Measurements from ENCODE around the gene PTPRT.
"Not testable (repeated sequence)": the region's sequence is repeated elsewhere in the genome, so short reads cannot be mapped to it uniquely, and the experiment has no call there.

PTPRT gene

GRCh38 chr20:43185901-43186300 lies 3.8 kb downstream of the PTPRT start:
- Histone ChIP-seq H3K4me3 (ENCODE audit: low read length) (no peak overlapping the region), H3K9me3 (ENCODE audit: insufficient read depth, low read depth, low read length) (no peaks in the 10 kb centered on the region), H3K9ac (ENCODE audit: low read depth, low read length) (no peak overlapping the region), H3K27ac (ENCODE audit: low read length) (no peak overlapping the region), H3K27me3 (ENCODE audit: insufficient read depth, low read length) (peaks cover 36% of the 10 kb centered on the region), H3K4me1 (ENCODE audit: insufficient read depth, low read length) (peaks cover 6% of the 10 kb centered on the region; the same call in 1 of the 2 replicates), H3K36me3 (ENCODE audit: insufficient read depth, low read depth, low read length) (no peaks in the 10 kb centered on the region)

DNA sequence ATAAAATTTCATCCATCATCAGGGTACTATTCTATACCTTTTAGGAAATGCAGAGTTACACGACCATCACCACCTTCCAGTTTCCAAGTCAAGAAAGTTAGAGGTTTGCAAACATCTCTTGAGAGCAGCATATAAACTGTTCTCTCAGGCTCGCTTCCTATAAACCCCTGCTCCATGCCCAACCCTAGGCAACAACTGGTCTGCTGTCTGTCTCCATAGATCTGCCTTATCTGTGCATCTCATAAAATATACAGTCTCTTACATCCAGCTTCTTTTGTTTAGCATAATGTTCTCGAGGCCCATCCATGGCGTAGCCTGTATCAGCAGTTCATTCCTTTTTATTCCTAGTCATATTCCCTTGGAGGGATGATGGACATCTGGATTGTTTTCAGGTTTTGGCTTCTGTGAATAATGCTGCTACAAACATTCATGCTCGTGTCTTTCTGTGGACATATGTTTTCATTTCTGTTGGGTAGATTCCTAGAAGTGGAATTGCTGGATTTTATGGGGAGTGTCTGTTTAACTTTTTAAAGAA lies 6.1 kb downstream of the PTPRT start:
- no peak overlapping the region for H3K9ac ChIP-seq (ENCODE audit: low read depth, low read length)
- H3K9me3 ChIP-seq (ENCODE audit: insufficient read depth, low read depth, low read length): no peaks in the 10 kb centered on the region
- H3K27me3 ChIP-seq (ENCODE audit: insufficient read depth, low read length): peaks cover 16% of the 10 kb centered on the region
- H3K4me3 ChIP-seq (ENCODE audit: low read length): no peak overlapping the region
- no peaks in the 10 kb centered on the region for H3K36me3 ChIP-seq (ENCODE audit: insufficient read depth, low read depth, low read length)
- H3K4me1 ChIP-seq (ENCODE audit: insufficient read depth, low read length): peaks cover 6% of the 10 kb centered on the region; the same call in 1 of the 2 replicates
- no peak overlapping the region for H3K27ac ChIP-seq (ENCODE audit: low read length)

DNA sequence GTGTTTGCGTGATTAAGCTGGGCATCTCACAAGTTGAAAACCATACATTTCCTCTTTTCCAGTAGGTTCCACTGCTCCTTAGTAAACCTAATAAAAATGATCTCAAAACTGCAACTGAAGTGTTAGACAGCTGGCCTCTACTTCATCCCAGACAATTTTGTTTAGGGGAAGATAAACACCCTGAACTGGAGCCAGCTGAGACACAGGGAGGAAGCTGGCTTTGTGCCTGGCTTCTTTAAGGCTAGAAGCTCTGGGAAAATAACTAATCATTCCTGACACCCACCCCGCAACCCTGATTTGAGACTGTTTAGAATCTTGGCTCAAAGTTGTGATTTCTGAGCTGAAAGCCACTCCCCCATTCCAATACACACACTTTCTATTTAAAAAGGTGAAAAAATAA lies 11.6 kb downstream of the PTPRT start:
- H3K36me3 ChIP-seq (ENCODE audit: insufficient read depth, low read depth, low read length): no peaks in the 10 kb centered on the region
- H3K27me3 ChIP-seq (ENCODE audit: insufficient read depth, low read length): no peaks in the 10 kb centered on the region
- H3K9me3 ChIP-seq (ENCODE audit: insufficient read depth, low read depth, low read length): peaks cover 4% of the 10 kb centered on the region; the same call in 1 of the 2 replicates
- H3K9ac ChIP-seq (ENCODE audit: low read depth, low read length): no peak overlapping the region
- no peaks in the 10 kb centered on the region for H3K4me1 ChIP-seq (ENCODE audit: insufficient read depth, low read length)
- no peak overlapping the region for H3K27ac ChIP-seq (ENCODE audit: low read length)
- no peak overlapping the region for H3K4me3 ChIP-seq (ENCODE audit: low read length)

- Histone ChIP-seq H3K27me3 (ENCODE audit: insufficient read depth, low read length) (no peaks in the 10 kb centered on the region), H3K9me3 (ENCODE audit: insufficient read depth, low read depth, low read length) (peaks cover 4% of the 10 kb centered on the region; the same call in 1 of the 2 replicates), H3K9ac (ENCODE audit: low read depth, low read length) (no peak overlapping the region), H3K4me3 (ENCODE audit: low read length) (no peak overlapping the region), H3K27ac (ENCODE audit: low read length) (no peak overlapping the region), H3K36me3 (ENCODE audit: insufficient read depth, low read depth, low read length) (no peaks in the 10 kb centered on the region), H3K4me1 (ENCODE audit: insufficient read depth, low read length) (no peaks in the 10 kb centered on the region)
Measured at GRCh38 chr20:43176726-43177125, 13.0 kb downstream of the PTPRT start.

GRCh38 chr20:43171930-43172329 lies 17.8 kb downstream of the PTPRT start:
- Histone ChIP-seq H3K9me3 (ENCODE audit: insufficient read depth, low read depth, low read length) (peaks cover 4% of the 10 kb centered on the region; the same call in 1 of the 2 replicates), H3K4me1 (ENCODE audit: insufficient read depth, low read length) (no peaks in the 10 kb centered on the region), H3K4me3 (ENCODE audit: low read length) (no peak overlapping the region), H3K27ac (ENCODE audit: low read length) (no peak overlapping the region), H3K36me3 (ENCODE audit: insufficient read depth, low read depth, low read length) (no peaks in the 10 kb centered on the region), H3K9ac (ENCODE audit: low read depth, low read length) (no peak overlapping the region), H3K27me3 (ENCODE audit: insufficient read depth, low read length) (peaks cover 5% of the 10 kb centered on the region; the same call in 1 of the 2 replicates)

GRCh38 chr20:43170771-43171170 lies 18.9 kb downstream of the PTPRT start:
- Histone ChIP-seq H3K4me1 (ENCODE audit: insufficient read depth, low read length) (no peaks in the 10 kb centered on the region), H3K27ac (ENCODE audit: low read length) (no peak overlapping the region), H3K27me3 (ENCODE audit: insufficient read depth, low read length) (peaks cover 5% of the 10 kb centered on the region; the same call in 1 of the 2 replicates), H3K9ac (ENCODE audit: low read depth, low read length) (no peak overlapping the region), H3K9me3 (ENCODE audit: insufficient read depth, low read depth, low read length) (no peaks in the 10 kb centered on the region), H3K36me3 (ENCODE audit: insufficient read depth, low read depth, low read length) (no peaks in the 10 kb centered on the region), H3K4me3 (ENCODE audit: low read length) (no peak overlapping the region)

- Histone ChIP-seq H3K4me1 (ENCODE audit: insufficient read depth, low read length) (no peaks in the 10 kb centered on the region), H3K27me3 (ENCODE audit: insufficient read depth, low read length) (peaks cover 5% of the 10 kb centered on the region; the same call in 1 of the 2 replicates), H3K9me3 (ENCODE audit: insufficient read depth, low read depth, low read length) (no peaks in the 10 kb centered on the region), H3K4me3 (ENCODE audit: low read length) (no peak overlapping the region), H3K27ac (ENCODE audit: low read length) (no peak overlapping the region), H3K9ac (ENCODE audit: low read depth, low read length) (no peak overlapping the region), H3K36me3 (ENCODE audit: insufficient read depth, low read depth, low read length) (no peaks in the 10 kb centered on the region)
Measured at GRCh38 chr20:43167615-43168014, 22.1 kb downstream of the PTPRT start.

DNA sequence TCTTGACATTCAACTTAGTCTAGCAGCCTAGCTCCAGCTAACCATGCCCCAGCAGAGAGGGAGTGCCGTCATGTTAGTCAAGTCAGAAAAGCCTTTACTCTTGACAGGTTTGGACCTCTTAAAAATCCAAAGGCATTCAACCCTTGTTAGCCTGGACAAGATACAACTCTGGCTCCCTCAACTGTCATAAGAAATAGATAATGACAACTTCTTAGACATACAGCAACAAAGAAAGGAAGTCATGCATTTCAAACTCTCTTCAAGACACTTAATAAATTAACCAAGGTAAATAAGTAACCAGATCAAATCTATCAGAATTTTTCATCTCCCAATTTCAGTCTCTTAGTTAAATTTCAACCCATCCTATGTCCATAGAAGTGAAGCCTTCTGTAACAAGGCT lies 22.7 kb downstream of the PTPRT start:
- H3K4me3 ChIP-seq (ENCODE audit: low read length): no peak overlapping the region
- H3K9ac ChIP-seq (ENCODE audit: low read depth, low read length): no peak overlapping the region
- no peak overlapping the region for H3K27ac ChIP-seq (ENCODE audit: low read length)
- no peaks in the 10 kb centered on the region for H3K36me3 ChIP-seq (ENCODE audit: insufficient read depth, low read depth, low read length)
- no peaks in the 10 kb centered on the region for H3K4me1 ChIP-seq (ENCODE audit: insufficient read depth, low read length)
- H3K27me3 ChIP-seq (ENCODE audit: insufficient read depth, low read length): peaks cover 5% of the 10 kb centered on the region; the same call in 1 of the 2 replicates
- no peaks in the 10 kb centered on the region for H3K9me3 ChIP-seq (ENCODE audit: insufficient read depth, low read depth, low read length)

DNA sequence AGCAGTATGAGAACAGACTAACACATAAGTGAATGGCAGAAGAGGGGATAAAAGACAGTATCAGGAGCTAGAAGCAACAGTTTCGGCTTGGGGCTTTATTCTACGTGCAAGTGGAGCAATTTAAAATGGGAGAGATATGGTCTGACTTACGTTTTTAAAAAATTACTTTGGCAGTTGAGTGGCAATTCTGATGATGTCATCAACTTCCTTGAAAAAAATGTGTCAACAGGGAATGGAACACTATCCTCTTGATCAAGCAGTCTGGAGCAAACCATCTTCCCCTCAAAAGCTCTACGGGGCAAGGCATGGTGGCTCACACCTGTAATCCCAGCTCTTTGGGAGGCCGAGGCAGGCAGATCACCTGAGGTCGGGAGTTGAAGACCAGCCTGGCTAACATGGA lies 24.1 kb downstream of the PTPRT start:
- Histone ChIP-seq H3K9me3 (ENCODE audit: insufficient read depth, low read depth, low read length) (no peaks in the 10 kb centered on the region), H3K4me1 (ENCODE audit: insufficient read depth, low read length) (no peaks in the 10 kb centered on the region), H3K36me3 (ENCODE audit: insufficient read depth, low read depth, low read length) (no peaks in the 10 kb centered on the region)

DNA sequence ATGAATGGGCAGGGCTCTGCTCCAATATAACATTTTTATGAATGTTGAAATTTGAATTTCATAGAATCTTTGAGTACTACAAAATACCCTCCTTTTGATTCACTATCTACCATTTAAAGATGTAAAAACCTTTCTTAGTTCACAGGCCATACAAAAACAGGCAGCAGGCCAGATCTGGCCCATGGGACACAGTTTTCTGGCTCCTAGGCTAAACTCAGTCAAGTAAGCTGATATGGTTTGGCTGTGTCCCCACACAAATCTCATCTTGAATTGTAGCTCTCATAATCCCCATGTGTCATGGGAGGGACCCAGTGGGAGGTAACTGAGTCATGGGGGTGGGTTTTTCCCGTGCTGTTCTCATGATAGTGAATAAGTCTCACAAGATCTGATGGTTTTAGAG lies 25.0 kb downstream of the PTPRT start:
- H3K4me3 ChIP-seq (ENCODE audit: low read length); H3K36me3 ChIP-seq (ENCODE audit: insufficient read depth, low read depth, low read length); H3K9ac ChIP-seq (ENCODE audit: low read depth, low read length): not testable (repeated sequence)

More for the DNA sequence above, 24.1 kb downstream of the PTPRT start:
- peaks cover 5% of the 10 kb centered on the region; the same call in 1 of the 2 replicates for H3K27me3 ChIP-seq (ENCODE audit: insufficient read depth, low read length)
- no peak overlapping the region for H3K27ac ChIP-seq (ENCODE audit: low read length)
- H3K9ac ChIP-seq (ENCODE audit: low read depth, low read length): no peak overlapping the region
- no peak overlapping the region for H3K4me3 ChIP-seq (ENCODE audit: low read length)

GRCh38 chr20:43161716-43162115 lies 28.0 kb downstream of the PTPRT start:
- Histone ChIP-seq H3K9me3 (ENCODE audit: insufficient read depth, low read depth, low read length) (no peaks in the 10 kb centered on the region), H3K9ac (ENCODE audit: low read depth, low read length) (no peak overlapping the region), H3K27me3 (ENCODE audit: insufficient read depth, low read length) (no peaks in the 10 kb centered on the region), H3K36me3 (ENCODE audit: insufficient read depth, low read depth, low read length) (no peaks in the 10 kb centered on the region), H3K27ac (ENCODE audit: low read length) (no peak overlapping the region), H3K4me3 (ENCODE audit: low read length) (no peak overlapping the region), H3K4me1 (ENCODE audit: insufficient read depth, low read length) (no peaks in the 10 kb centered on the region)

More for the DNA sequence above, 25.0 kb downstream of the PTPRT start:
- H3K9me3 ChIP-seq (ENCODE audit: insufficient read depth, low read depth, low read length); H3K27ac ChIP-seq (ENCODE audit: low read length); H3K4me1 ChIP-seq (ENCODE audit: insufficient read depth, low read length); H3K27me3 ChIP-seq (ENCODE audit: insufficient read depth, low read length): not testable (repeated sequence)

- no peaks in the 10 kb centered on the region for H3K36me3 ChIP-seq (ENCODE audit: insufficient read depth, low read depth, low read length)
- no peak overlapping the region for H3K4me3 ChIP-seq (ENCODE audit: low read length)
- H3K27ac ChIP-seq (ENCODE audit: low read length): no peak overlapping the region
- H3K27me3 ChIP-seq (ENCODE audit: insufficient read depth, low read length): no peaks in the 10 kb centered on the region
- no peaks in the 10 kb centered on the region for H3K4me1 ChIP-seq (ENCODE audit: insufficient read depth, low read length)
- no peaks in the 10 kb centered on the region for H3K9me3 ChIP-seq (ENCODE audit: insufficient read depth, low read depth, low read length)
- no peak overlapping the region for H3K9ac ChIP-seq (ENCODE audit: low read depth, low read length)
Measured at GRCh38 chr20:43160941-43161340, 28.8 kb downstream of the PTPRT start.

Measured in iPS-20b (cell line).